HL-60 (cell line): ENCODE data around the gene GPR84.
A peak's percentile ranks its signal among the peaks of the same experiment; 100 is the strongest.

ENCODE experiments used
- DNase-seq, 2 experiments: peaks; one replicate each; pipeline ENCODE4 v3.0.0-alpha.2; 2010 to 2020; ENCODE audit warnings: low read depth in 1 of 2, low spot score in 1 of 2
- H3K27ac ChIP-seq: fragments of 250-450 bp; sonication (Bioruptor Pico); replicated peaks from 2 replicates; pipeline ENCODE4 v1.5.1; 2020; ENCODE audit warnings: mild to moderate bottlenecking, moderate library complexity
- H3K27me3 ChIP-seq: fragments of 250-450 bp; sonication (Bioruptor Pico); 2 replicates; pipeline ENCODE4 v1.5.1; 2021; ENCODE audit warnings: mild to moderate bottlenecking, moderate library complexity; ENCODE audit not compliant: insufficient read depth, poor library complexity, severe bottlenecking
- H3K4me3 ChIP-seq: replicated peaks from 2 replicates; pipeline ENCODE4 v1.5.1; 2011; ENCODE audit warnings: mild to moderate bottlenecking, control low read depth, low read length; ENCODE audit not compliant: insufficient read depth
- GABPA ChIP-seq: IDR thresholded peaks from 2 replicates; pipeline ENCODE4 v1.6.1; 2012; ENCODE audit warnings: low read depth
- POLR2AphosphoS5 ChIP-seq: IDR thresholded peaks from 2 replicates; pipeline ENCODE4 v1.6.1; 2012; ENCODE audit warnings: low read depth
- SPI1 ChIP-seq: IDR thresholded peaks from 2 replicates; pipeline ENCODE4 v1.6.1; 2012; ENCODE audit warnings: low read depth, mild to moderate bottlenecking, borderline replicate concordance
- TF ChIP-seq, protein P1 (sequence below): IDR thresholded peaks from one replicate; pipeline ENCODE4 v1.5.1; 2011; ENCODE audit warnings: low read length, control low read depth, inconsistent platforms; ENCODE audit not compliant: insufficient read depth
- TF ChIP-seq, protein P2 (sequence below): IDR thresholded peaks from 2 replicates; pipeline ENCODE4 v1.6.1; 2012; ENCODE audit warnings: low read depth; ENCODE audit not compliant: insufficient replicate concordance

Gene GPR84

DNA sequence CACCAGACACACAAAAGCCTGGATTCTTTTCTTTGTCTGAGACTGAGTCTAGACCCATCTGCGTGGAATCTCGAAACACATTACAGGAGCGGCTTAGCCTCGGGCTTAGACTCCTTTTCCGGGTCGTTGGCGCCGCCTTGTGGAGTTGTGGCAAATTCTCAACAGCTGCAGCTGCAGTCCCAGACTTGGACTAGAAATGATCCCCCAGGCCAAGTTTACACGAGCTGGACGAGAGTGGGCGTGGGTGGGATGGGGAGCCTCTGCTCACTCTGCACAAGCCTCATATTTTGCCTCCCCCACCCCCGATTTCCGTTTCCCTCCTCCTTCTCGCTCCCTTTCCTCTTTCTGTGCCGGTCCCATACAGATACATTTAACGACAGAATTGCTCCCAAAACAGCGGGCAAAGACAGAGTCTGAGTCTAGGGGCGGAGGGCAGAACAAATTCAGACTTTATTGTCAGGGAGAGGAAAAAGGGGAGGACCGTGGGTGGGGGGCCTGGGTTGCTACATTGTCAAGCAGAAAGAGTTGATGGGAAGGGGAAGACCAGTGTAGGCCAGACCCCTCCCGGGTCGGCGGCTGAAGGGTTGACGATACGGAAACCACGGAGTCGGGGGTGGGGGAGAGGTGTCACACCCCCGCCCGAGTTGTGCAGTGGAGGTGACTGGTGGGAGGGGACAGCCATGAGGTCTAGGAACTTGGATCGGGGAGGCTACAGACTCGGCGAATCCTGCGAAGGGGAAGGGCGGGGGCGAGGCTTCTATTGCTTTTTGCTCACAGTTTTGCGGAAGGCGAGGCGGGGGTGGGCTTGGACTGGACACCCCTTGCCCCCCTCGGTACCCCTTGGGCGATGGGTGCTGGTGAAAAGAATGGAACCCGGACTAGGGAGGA, 4.7 kb upstream of the GPR84 start:
- H3K4me3 ChIP-seq = peak overlapping the region; percentile 28
- H3K27ac ChIP-seq = peak overlapping the region; percentile 56
- no peaks in the 10 kb centered on the region for H3K27me3 ChIP-seq
- DNase-seq = peak in 1 of 2 experiments; percentile 92
- TF ChIP-seq, protein P1, sequence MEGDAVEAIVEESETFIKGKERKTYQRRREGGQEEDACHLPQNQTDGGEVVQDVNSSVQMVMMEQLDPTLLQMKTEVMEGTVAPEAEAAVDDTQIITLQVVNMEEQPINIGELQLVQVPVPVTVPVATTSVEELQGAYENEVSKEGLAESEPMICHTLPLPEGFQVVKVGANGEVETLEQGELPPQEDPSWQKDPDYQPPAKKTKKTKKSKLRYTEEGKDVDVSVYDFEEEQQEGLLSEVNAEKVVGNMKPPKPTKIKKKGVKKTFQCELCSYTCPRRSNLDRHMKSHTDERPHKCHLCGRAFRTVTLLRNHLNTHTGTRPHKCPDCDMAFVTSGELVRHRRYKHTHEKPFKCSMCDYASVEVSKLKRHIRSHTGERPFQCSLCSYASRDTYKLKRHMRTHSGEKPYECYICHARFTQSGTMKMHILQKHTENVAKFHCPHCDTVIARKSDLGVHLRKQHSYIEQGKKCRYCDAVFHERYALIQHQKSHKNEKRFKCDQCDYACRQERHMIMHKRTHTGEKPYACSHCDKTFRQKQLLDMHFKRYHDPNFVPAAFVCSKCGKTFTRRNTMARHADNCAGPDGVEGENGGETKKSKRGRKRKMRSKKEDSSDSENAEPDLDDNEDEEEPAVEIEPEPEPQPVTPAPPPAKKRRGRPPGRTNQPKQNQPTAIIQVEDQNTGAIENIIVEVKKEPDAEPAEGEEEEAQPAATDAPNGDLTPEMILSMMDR = peak; percentile 94
- TF ChIP-seq POLR2AphosphoS5 = peak; percentile 30; the same call in 1 of the 2 replicates
- TF ChIP-seq, protein P2, sequence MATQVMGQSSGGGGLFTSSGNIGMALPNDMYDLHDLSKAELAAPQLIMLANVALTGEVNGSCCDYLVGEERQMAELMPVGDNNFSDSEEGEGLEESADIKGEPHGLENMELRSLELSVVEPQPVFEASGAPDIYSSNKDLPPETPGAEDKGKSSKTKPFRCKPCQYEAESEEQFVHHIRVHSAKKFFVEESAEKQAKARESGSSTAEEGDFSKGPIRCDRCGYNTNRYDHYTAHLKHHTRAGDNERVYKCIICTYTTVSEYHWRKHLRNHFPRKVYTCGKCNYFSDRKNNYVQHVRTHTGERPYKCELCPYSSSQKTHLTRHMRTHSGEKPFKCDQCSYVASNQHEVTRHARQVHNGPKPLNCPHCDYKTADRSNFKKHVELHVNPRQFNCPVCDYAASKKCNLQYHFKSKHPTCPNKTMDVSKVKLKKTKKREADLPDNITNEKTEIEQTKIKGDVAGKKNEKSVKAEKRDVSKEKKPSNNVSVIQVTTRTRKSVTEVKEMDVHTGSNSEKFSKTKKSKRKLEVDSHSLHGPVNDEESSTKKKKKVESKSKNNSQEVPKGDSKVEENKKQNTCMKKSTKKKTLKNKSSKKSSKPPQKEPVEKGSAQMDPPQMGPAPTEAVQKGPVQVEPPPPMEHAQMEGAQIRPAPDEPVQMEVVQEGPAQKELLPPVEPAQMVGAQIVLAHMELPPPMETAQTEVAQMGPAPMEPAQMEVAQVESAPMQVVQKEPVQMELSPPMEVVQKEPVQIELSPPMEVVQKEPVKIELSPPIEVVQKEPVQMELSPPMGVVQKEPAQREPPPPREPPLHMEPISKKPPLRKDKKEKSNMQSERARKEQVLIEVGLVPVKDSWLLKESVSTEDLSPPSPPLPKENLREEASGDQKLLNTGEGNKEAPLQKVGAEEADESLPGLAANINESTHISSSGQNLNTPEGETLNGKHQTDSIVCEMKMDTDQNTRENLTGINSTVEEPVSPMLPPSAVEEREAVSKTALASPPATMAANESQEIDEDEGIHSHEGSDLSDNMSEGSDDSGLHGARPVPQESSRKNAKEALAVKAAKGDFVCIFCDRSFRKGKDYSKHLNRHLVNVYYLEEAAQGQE = no peak

DNA sequence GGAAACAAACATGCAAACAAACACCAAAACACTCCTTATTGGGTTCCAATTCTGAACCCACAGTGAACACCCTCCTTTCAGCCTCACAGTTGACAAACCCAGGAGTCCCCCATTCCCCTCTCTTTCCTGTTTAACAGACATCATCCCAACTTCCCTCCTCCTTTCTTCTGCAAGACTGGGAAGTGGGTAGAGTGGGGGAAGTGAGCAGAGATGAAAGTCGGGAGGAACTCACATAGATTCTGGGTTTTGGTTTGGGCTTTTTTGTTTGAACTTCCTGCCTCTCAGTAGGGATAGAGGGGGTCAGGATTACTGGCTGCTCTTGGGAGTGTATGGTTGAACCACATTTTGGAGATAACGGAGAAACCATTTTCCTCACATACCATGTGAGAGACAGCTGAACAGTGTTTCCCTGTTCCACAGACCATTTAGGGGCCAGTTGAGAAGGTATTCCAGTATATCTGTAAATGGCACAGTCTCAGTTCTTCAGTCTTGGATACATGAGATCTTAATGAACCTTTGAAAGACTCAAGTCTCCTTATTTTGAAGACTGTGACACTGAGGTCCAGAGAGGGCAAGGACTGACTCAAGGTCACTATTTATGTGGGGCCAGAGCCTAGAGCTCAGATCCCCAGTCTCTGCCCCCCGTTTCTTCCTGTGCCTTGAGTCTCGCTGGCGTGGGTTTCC, 3.9 kb upstream of the GPR84 start:
- TF ChIP-seq SPI1 = peak; percentile 44; the same call in 1 of the 2 replicates
- TF ChIP-seq GABPA = no peak
- TF ChIP-seq, protein P2 = no peak
- Histone ChIP-seq H3K4me3 (no peak overlapping the region), H3K27ac (peak overlapping the region; percentile 56), H3K27me3 (no peaks in the 10 kb centered on the region)
- DNase-seq = no peak

DNA sequence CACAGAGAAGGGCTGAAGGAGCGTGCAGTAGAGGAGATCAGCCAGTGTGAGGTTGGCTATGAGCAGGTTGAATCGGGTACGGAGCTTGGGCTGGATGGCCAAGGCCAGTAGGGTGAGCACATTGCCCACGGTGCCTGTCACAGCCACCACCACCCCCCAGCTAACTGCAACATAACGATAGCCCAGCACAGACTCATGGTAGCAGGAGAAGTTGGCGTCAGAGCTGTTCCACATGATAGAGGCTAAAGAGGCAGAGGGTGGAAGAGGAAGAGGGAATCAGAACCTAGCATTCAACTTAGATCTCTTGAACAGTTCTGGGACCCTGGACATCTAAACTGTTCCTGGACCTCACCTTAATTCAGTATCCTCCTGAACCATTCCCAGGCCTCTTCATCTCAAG, 668 bp downstream of the GPR84 start:
- TF ChIP-seq GABPA (no peak), POLR2AphosphoS5 (no peak)
- TF ChIP-seq, protein P2 = no peak

GRCh38 chr12:54363047-54363446, 1.2 kb downstream of the GPR84 start:
- H3K4me3 ChIP-seq = peak overlapping the region; percentile 32
- TF ChIP-seq POLR2AphosphoS5 (no peak), SPI1 (no peak), GABPA (no peak)
- TF ChIP-seq, protein P2 = no peak
- TF ChIP-seq, protein P1 = no peak
- H3K27me3 ChIP-seq = no peaks in the 10 kb centered on the region
- DNase-seq = no peak
- H3K27ac ChIP-seq = no peak overlapping the region

More for the DNA sequence above, 668 bp downstream of the GPR84 start:
- peak overlapping the region; percentile 32 for H3K4me3 ChIP-seq
- peak in 1 of 2 experiments; percentile 28 for DNase-seq
- H3K27ac ChIP-seq = peak overlapping the region; percentile 53
- no peaks in the 10 kb centered on the region for H3K27me3 ChIP-seq
